Hematopoietic multipotent progenitor cell treated with erythropoietin and hydrocortisone succinate and interleukin-3 and kit ligand, for 17 days (in vitro differentiated cells): ENCODE data around the gene PDSS2.
A peak's percentile ranks its signal among the peaks of the same experiment; 100 is the strongest.
"Not testable (repeated sequence)": the region's sequence is repeated elsewhere in the genome, so short reads cannot be mapped to it uniquely, and the experiment has no call there.

Source experiments
- DNase-seq: peaks from one replicate; pipeline ENCODE4 v3.0.0-alpha.2; 2015; ENCODE audit warnings: low spot score

PDSS2 gene

GRCh38 chr6:107319906-107320530, 139.3 kb downstream of the PDSS2 start:
- DNase-seq, result no peak

- no peak for DNase-seq
These were observed 141.1 kb downstream of the PDSS2 start for GRCh38 chr6:107318100-107318736.

GRCh38 chr6:107315114-107315513, 144.2 kb downstream of the PDSS2 start:
- DNase-seq, result no peak

- no peak for DNase-seq
These were observed 144.8 kb downstream of the PDSS2 start for GRCh38 chr6:107314531-107314939.

- DNase-seq, result no peak
These were observed 145.6 kb downstream of the PDSS2 start for GRCh38 chr6:107313776-107314175.

GRCh38 chr6:107310362-107310761, 149.0 kb downstream of the PDSS2 start:
- no peak for DNase-seq

- no peak for DNase-seq
These were observed 150.7 kb downstream of the PDSS2 start for GRCh38 chr6:107308677-107309076.

- peak; percentile 28 for DNase-seq
These were observed 153.4 kb downstream of the PDSS2 start for GRCh38 chr6:107305994-107306393.

GRCh38 chr6:107305391-107305790, 154.0 kb downstream of the PDSS2 start:
- DNase-seq, result no peak

- no peak for DNase-seq
These were observed 154.8 kb downstream of the PDSS2 start for GRCh38 chr6:107304421-107305025.

- no peak for DNase-seq
These were observed 166.0 kb downstream of the PDSS2 start for GRCh38 chr6:107293350-107293749.

GRCh38 chr6:107292715-107293271, 166.6 kb downstream of the PDSS2 start:
- no peak for DNase-seq

- DNase-seq, result no peak
These were observed 168.9 kb downstream of the PDSS2 start for GRCh38 chr6:107290491-107290890.

- not testable (repeated sequence) for DNase-seq
These were observed 170.1 kb downstream of the PDSS2 start for GRCh38 chr6:107289258-107289657.

GRCh38 chr6:107285683-107286082, 173.7 kb downstream of the PDSS2 start:
- DNase-seq, result not testable (repeated sequence)

GRCh38 chr6:107284805-107285204, 174.6 kb downstream of the PDSS2 start:
- peak; percentile 22 for DNase-seq

- no peak for DNase-seq
These were observed 178.6 kb downstream of the PDSS2 start for GRCh38 chr6:107280791-107281190.

GRCh38 chr6:107280001-107280400, 179.4 kb downstream of the PDSS2 start:
- DNase-seq, result not testable (repeated sequence)

GRCh38 chr6:107275330-107275865, 184.0 kb downstream of the PDSS2 start:
- DNase-seq, result peak; percentile 29

- DNase-seq, result no peak
These were observed 185.1 kb downstream of the PDSS2 start for GRCh38 chr6:107274288-107274687.

- DNase-seq, result no peak
These were observed 187.1 kb downstream of the PDSS2 start for GRCh38 chr6:107272246-107272645.

- DNase-seq, result no peak
These were observed 188.1 kb downstream of the PDSS2 start for GRCh38 chr6:107271208-107271790.
